Measurements from ENCODE around the gene WDPCP.
"Not testable (repeated sequence)": the region's sequence is repeated elsewhere in the genome, so short reads cannot be mapped to it uniquely, and the experiment has no call there.

Gene WDPCP

DNA sequence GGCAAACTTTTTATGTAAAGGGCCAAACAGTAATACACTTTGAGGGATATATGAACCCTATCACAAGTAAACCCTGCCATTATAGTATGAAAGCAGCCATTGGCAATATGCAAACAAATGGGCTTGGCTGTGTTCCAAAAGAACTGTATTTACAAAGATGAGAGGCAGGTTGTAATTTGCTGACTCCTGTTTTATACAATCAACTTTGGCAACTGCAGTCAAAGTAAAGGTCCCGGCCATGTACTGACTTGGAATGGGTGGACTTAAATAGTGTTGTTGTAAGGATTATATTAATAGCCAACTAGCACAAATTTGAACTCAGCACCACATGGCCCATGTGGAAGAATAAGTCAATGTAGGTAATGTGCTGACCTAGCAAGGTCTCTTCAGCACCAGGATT, 223.4 kb downstream of the WDPCP start:
- peak; percentile 24 for DNase-seq (ENCODE audit: low read depth, low spot score)
- Histone ChIP-seq H3K9ac (ENCODE audit: insufficient read length) (no peak overlapping the region), H3K4me3 (no peak overlapping the region), H3K36me3 (ENCODE audit: insufficient read depth, low read length) (no peaks in the 10 kb centered on the region), H3K27ac (no peak overlapping the region), H3K9me3 (ENCODE audit: low read depth, low read length) (no peaks in the 10 kb centered on the region)
- TF ChIP-seq POLR2AphosphoS5 (IDR thresholded peaks at IDR 0.05; ENCODE audit: borderline replicate concordance, low read depth, low read length) (no peak), EZH2 (IDR thresholded peaks at IDR 0.05) (no peak), FOXP2 (optimal IDR thresholded peaks at IDR 0.05; ENCODE audit: control extremely low read depth, extremely low read length, insufficient read depth) (no peak)

DNA sequence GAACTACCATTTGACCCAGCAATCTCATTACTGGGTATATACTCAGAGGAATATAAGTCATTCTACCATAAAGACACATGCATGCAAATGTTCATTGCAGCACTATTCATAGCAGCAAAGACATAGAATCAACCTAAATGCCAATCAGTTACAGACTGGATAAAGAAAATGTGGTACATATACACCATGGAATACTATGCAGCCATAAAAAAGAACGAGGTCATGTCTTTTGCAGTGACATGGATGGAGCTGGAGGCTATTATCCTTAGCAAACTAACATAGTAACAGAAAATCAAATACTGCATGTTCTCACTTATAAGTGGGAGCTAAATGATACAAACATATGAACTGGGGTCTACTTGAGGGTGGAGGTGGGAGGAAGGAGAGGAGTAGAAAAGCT, 230.6 kb downstream of the WDPCP start:
- H3K9me3 ChIP-seq (ENCODE audit: low read depth, low read length); H3K36me3 ChIP-seq (ENCODE audit: insufficient read depth, low read length); H3K9ac ChIP-seq (ENCODE audit: insufficient read length); H3K27ac ChIP-seq; DNase-seq (ENCODE audit: low read depth, low spot score); H3K4me3 ChIP-seq: not testable (repeated sequence)

DNA sequence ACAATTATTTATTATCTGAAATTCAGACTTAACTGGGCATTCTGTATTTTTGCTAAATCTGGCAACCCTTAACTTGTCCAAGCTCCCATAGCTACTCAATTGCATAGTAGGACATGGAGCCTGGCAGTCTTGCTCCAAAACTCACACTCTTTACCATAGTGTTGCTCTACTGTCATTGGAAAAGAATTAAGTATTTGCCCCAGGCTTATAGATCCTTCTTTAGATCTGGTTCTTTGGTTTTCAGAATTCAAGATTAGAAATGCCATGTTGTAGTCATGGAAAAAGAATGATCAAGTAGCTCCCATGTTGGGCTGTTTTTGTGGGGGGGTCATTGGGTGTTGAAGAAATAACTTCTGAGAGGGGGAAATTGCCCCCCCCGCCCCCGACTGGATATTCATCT, 240.9 kb downstream of the WDPCP start:
- Histone ChIP-seq H3K27ac (no peak overlapping the region), H3K9ac (ENCODE audit: insufficient read length) (no peak overlapping the region), H3K9me3 (ENCODE audit: low read depth, low read length) (no peaks in the 10 kb centered on the region), H3K4me3 (no peak overlapping the region), H3K36me3 (ENCODE audit: insufficient read depth, low read length) (no peaks in the 10 kb centered on the region)
- DNase-seq (ENCODE audit: low read depth, low spot score), result no peak
- TF ChIP-seq FOXP2 (optimal IDR thresholded peaks at IDR 0.05; ENCODE audit: control extremely low read depth, extremely low read length, insufficient read depth) (no peak), EZH2 (IDR thresholded peaks at IDR 0.05) (no peak), POLR2AphosphoS5 (IDR thresholded peaks at IDR 0.05; ENCODE audit: borderline replicate concordance, low read depth, low read length) (no peak)

DNA sequence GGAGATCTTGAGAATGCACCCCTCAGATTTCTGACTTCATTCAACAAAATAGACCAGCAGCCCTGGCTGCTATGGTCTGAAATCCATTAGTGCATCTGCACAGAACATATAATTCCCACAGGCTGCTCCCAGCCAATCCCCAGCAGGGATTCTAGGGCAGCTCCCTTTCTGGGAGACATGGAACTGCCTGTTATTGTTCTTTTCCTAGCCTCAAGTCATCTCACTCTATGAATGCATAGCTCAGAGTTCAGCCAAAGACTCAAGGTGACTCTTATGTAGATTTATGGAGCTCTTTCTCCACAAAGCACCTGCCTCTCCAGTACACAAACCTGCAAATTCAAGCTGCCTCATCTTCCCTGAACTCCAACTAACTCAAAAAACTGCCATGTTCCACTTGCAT, 241.9 kb downstream of the WDPCP start:
- TF ChIP-seq FOXP2 (optimal IDR thresholded peaks at IDR 0.05; ENCODE audit: control extremely low read depth, extremely low read length, insufficient read depth), result no peak
- no peak for TF ChIP-seq POLR2AphosphoS5 (IDR thresholded peaks at IDR 0.05; ENCODE audit: borderline replicate concordance, low read depth, low read length)
- TF ChIP-seq EZH2 (IDR thresholded peaks at IDR 0.05), result no peak
- Histone ChIP-seq H3K9me3 (ENCODE audit: low read depth, low read length) (no peaks in the 10 kb centered on the region), H3K27ac (no peak overlapping the region), H3K4me3 (no peak overlapping the region), H3K36me3 (ENCODE audit: insufficient read depth, low read length) (no peaks in the 10 kb centered on the region), H3K9ac (ENCODE audit: insufficient read length) (no peak overlapping the region)
- DNase-seq (ENCODE audit: low read depth, low spot score), result no peak

DNA sequence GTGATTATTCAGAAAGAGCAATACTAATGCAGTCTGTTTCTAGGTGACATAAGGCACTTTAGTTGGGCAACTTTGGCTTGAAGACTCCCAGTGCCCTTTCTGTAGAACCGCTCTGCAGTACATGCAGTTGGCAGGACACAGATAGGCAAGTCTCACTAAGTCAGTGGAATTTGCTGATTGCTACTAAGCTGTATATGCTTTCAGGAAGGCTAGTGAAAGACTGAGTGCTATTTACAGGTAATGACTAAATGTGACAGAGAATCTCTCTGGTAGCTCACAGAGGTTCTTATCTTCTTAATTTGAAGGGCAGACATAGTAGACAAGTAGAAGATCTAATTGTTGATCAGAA, 243.0 kb downstream of the WDPCP start:
- Histone ChIP-seq H3K27ac (no peak overlapping the region), H3K36me3 (ENCODE audit: insufficient read depth, low read length) (no peaks in the 10 kb centered on the region), H3K9ac (ENCODE audit: insufficient read length) (no peak overlapping the region), H3K9me3 (ENCODE audit: low read depth, low read length) (no peaks in the 10 kb centered on the region), H3K4me3 (no peak overlapping the region)
- no peak for DNase-seq (ENCODE audit: low read depth, low spot score)
- no peak for TF ChIP-seq EZH2 (IDR thresholded peaks at IDR 0.05)
- TF ChIP-seq FOXP2 (optimal IDR thresholded peaks at IDR 0.05; ENCODE audit: control extremely low read depth, extremely low read length, insufficient read depth), result no peak
- no peak for TF ChIP-seq POLR2AphosphoS5 (IDR thresholded peaks at IDR 0.05; ENCODE audit: borderline replicate concordance, low read depth, low read length)

DNA sequence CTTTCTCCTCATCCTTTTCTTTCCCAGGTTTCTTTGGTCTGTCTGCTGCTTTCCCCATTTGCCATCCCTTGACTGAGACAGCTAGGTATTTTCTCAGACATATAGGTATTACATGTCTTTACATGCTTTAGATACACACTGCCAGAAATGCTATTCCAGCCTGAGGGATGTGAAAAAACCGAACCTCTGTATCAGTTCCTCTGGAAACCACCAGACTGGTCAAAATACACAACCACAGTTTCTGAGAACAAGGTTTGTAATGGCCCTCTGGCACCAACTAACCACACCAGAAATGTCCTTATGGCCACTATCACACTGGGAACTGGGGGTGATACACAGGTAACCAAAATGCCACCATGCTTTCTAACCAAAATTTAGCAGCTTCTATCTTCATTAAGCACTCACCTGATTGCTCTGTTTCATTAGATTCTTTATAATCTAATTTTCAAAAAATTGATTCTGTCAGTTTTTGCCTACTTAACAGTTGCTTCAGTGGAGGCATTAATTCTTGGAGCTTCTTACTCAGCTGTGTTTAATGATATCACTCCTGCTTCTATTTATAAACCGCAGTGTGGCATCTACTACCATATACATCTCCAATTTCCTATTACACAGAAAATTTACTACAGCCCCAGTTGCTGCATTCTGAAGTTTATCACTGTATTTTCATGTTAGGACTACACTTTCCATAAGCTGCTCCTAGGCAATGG, 243.5 kb downstream of the WDPCP start:
- Histone ChIP-seq H3K36me3 (ENCODE audit: insufficient read depth, low read length) (no peaks in the 10 kb centered on the region), H3K9ac (ENCODE audit: insufficient read length) (no peak overlapping the region), H3K9me3 (ENCODE audit: low read depth, low read length) (no peaks in the 10 kb centered on the region), H3K27ac (no peak overlapping the region), H3K4me3 (no peak overlapping the region)
- no peak for TF ChIP-seq FOXP2 (optimal IDR thresholded peaks at IDR 0.05; ENCODE audit: control extremely low read depth, extremely low read length, insufficient read depth)
- no peak for TF ChIP-seq EZH2 (IDR thresholded peaks at IDR 0.05)
- TF ChIP-seq POLR2AphosphoS5 (IDR thresholded peaks at IDR 0.05; ENCODE audit: borderline replicate concordance, low read depth, low read length), result no peak
- DNase-seq (ENCODE audit: low read depth, low spot score), result no peak

DNA sequence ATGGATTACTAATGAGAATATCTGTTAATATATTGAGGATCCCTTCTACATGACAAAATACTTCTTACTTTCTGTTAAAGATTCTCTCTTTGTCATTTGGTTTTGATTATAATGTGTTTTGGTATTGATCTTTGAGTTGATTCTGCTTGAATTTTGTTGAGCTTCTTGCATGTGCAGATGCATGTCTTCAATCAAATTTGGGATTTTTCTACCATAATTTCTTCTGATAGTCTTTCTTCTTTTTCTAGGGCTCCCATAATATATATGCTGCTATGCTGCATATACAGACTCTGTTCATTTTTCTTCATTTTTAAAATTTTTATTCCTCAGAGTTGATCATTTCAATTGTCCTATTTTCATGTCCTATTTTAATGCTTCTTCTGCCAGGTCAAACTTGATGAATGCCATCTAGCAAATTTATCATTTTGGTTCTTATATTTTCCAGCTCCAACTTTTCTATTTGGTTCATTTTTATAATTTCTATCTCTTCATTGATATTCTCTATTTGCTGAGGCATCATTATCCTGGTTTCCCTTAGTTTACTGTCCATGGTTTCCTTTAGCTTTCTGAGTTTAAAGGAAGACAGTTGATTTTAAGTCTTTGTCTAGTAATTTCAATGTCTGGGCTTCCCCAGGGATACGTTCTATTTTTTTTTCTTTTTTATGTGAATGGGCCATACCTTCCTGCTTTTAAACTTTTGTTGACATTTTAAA, 244.7 kb downstream of the WDPCP start:
- no peaks in the 10 kb centered on the region for H3K9me3 ChIP-seq (ENCODE audit: low read depth, low read length)
- H3K4me3 ChIP-seq, result no peak overlapping the region
- H3K27ac ChIP-seq, result no peak overlapping the region
- H3K9ac ChIP-seq (ENCODE audit: insufficient read length), result no peak overlapping the region
- no peak for DNase-seq (ENCODE audit: low read depth, low spot score)
- TF ChIP-seq POLR2AphosphoS5 (IDR thresholded peaks at IDR 0.05; ENCODE audit: borderline replicate concordance, low read depth, low read length), result no peak
- TF ChIP-seq FOXP2 (optimal IDR thresholded peaks at IDR 0.05; ENCODE audit: control extremely low read depth, extremely low read length, insufficient read depth), result no peak
- TF ChIP-seq EZH2 (IDR thresholded peaks at IDR 0.05), result no peak
- H3K36me3 ChIP-seq (ENCODE audit: insufficient read depth, low read length), result no peaks in the 10 kb centered on the region

DNA sequence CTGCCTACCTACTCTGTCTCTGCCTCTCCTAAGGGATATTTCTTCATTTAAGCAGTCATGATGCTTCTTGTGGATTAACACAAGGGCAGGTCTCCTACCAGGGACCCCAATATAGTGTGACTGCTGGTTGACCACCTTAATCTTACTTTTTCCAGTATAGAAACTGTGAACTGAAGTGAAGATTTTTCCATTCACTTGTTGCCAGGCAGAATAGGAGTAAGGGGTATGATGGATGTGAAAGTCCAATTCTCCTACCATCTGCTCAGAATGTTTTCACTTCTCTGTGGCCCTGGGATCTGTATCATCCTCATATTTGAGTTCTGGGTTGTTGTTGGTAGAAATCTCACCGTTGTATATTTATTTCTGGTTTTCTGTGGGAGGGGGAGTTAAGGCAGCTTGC, 247.8 kb downstream of the WDPCP start:
- no peak overlapping the region for H3K4me3 ChIP-seq
- no peak overlapping the region for H3K27ac ChIP-seq
- no peak for TF ChIP-seq POLR2AphosphoS5 (IDR thresholded peaks at IDR 0.05; ENCODE audit: borderline replicate concordance, low read depth, low read length)
- TF ChIP-seq EZH2 (IDR thresholded peaks at IDR 0.05), result no peak
- H3K36me3 ChIP-seq (ENCODE audit: insufficient read depth, low read length), result no peaks in the 10 kb centered on the region
- H3K9me3 ChIP-seq (ENCODE audit: low read depth, low read length), result no peaks in the 10 kb centered on the region
- no peak overlapping the region for H3K9ac ChIP-seq (ENCODE audit: insufficient read length)
- no peak for DNase-seq (ENCODE audit: low read depth, low spot score)

DNA sequence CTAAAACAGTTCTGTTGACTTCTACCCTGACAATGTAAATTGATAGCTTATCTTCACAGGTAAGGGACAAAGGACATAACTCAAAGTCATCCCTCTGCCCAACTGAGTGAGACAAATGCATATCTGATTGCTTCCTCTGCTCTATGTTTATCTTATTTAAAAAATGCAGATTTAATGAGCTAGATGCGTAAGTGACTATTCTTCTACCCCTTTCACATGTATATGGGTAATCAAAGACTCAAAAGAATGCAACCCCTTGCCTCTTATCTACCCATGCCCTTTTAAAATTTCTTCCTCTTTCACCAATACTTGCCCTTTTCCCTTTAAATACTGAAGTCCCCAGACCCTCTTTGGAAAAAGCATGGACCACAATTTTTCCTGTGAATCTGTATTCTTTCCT, 253.4 kb downstream of the WDPCP start:
- H3K9me3 ChIP-seq (ENCODE audit: low read depth, low read length), result no peaks in the 10 kb centered on the region
- H3K4me3 ChIP-seq, result no peak overlapping the region
- H3K36me3 ChIP-seq (ENCODE audit: insufficient read depth, low read length), result no peaks in the 10 kb centered on the region
- DNase-seq (ENCODE audit: low read depth, low spot score), result no peak
- H3K9ac ChIP-seq (ENCODE audit: insufficient read length), result no peak overlapping the region
- no peak overlapping the region for H3K27ac ChIP-seq
- TF ChIP-seq POLR2AphosphoS5 (IDR thresholded peaks at IDR 0.05; ENCODE audit: borderline replicate concordance, low read depth, low read length) (no peak), EZH2 (IDR thresholded peaks at IDR 0.05) (no peak), FOXP2 (optimal IDR thresholded peaks at IDR 0.05; ENCODE audit: control extremely low read depth, extremely low read length, insufficient read depth) (no peak)

Data from SK-N-MC (cell line).